SK-N-SH (cell line): ENCODE measurements around the gene ING5. TPM values are rescaled to one million over a fixed set of nuclear protein-coding genes. Genes with fewer than 3 reads are reported as not detected.
"Not testable (repeated sequence)": the region's sequence is repeated elsewhere in the genome, so short reads cannot be mapped to it uniquely, and the experiment has no call there.

ENCODE experiments used
- CTCF ChIA-PET: fragments of 300-600, 350-600 bp; formaldehyde crosslinking; extraction: SDS; loops from one replicate; lab custom pipeline; 2021; lab: Yijun Ruan, JAX
- POLR2A ChIA-PET: fragments of 350-600 bp; sonication (Branson Sonifier 250); formaldehyde crosslinking; extraction: SDS; loops from one replicate; lab custom pipeline; 2020; ENCODE audit warnings: antibody characterized with exemption, inconsistent platforms; lab: Yijun Ruan, JAX
- DNase-seq: peaks from one replicate; pipeline ENCODE4 v3.0.0; 2012
- H2AFZ ChIP-seq: fragments of 200-600 bp; sonication (generic); 2 replicates; pipeline ENCODE4 v1.8.1; 2016; ENCODE audit warnings: antibody characterized with exemption, mild to moderate bottlenecking, low read depth
- H3F3A ChIP-seq: fragments of 200-600 bp; sonication (generic); replicated peaks from 2 replicates; pipeline ENCODE3; 2016; ENCODE audit warnings: antibody characterized with exemption, mild to moderate bottlenecking; ENCODE audit not compliant: insufficient read depth
- H3K27ac ChIP-seq, 2 experiments: fragments of 200-500 bp in 1 of 2; fragments of 200-600 bp in 1 of 2; sonication (Bioruptor generic) in 1 of 2; sonication (generic), shearing (Covaris generic) in 1 of 2; 2 replicates each; pipeline versions ENCODE4 v1.5.1 to v1.6.1; 2014 to 2016; ENCODE audit warnings: low read depth in 2 of 2, inconsistent platforms in 1 of 2, low read length in 1 of 2, mild to moderate bottlenecking in 1 of 2, mixed read lengths in 1 of 2
- H3K27me3 ChIP-seq: fragments of 200-600 bp; sonication (generic), shearing (Covaris generic); 2 replicates; pipeline ENCODE4 v1.6.1; 2016; ENCODE audit warnings: mixed run types; ENCODE audit not compliant: insufficient read depth
- H3K36me3 ChIP-seq, 2 experiments: fragments of 200-500 bp in 1 of 2; fragments of 200-600 bp in 1 of 2; sonication (Bioruptor generic) in 1 of 2; sonication (generic) in 1 of 2; replicated peaks in 1 of 2; 2 replicates each; pipeline versions ENCODE3 to v1.5.1; 2014 to 2016; ENCODE audit warnings: low read length in 1 of 2, mild to moderate bottlenecking in 1 of 2; ENCODE audit not compliant: insufficient read depth in 2 of 2, control insufficient read depth in 1 of 2
- H3K4me1 ChIP-seq, 2 experiments: fragments of 200-500 bp in 1 of 2; fragments of 200-600 bp in 1 of 2; sonication (Bioruptor generic) in 1 of 2; sonication (generic), shearing (Covaris generic) in 1 of 2; 2 replicates each; pipeline versions ENCODE4 v1.5.1 to v1.6.1; 2014 to 2016; ENCODE audit warnings: low read depth in 1 of 2, low read length in 1 of 2, mixed run types in 1 of 2; ENCODE audit not compliant: insufficient read depth in 2 of 2, control insufficient read depth in 1 of 2
- H3K4me2 ChIP-seq: fragments of 200-600 bp; sonication (generic), shearing (Covaris generic); 2 replicates; pipeline ENCODE4 v1.6.1; 2017; ENCODE audit warnings: mixed run types
- H3K4me3 ChIP-seq, 2 experiments: fragments of 200-500 bp in 1 of 2; fragments of 200-600 bp in 1 of 2; sonication (Bioruptor generic) in 1 of 2; sonication (generic), shearing (Covaris generic) in 1 of 2; 2 replicates each; pipeline versions ENCODE4 v1.5.1 to v1.8.1; 2014 to 2016; ENCODE audit warnings: low read depth in 2 of 2, inconsistent platforms in 1 of 2, low read length in 1 of 2, mild to moderate bottlenecking in 1 of 2, mixed read lengths in 1 of 2, moderate library complexity in 1 of 2
- H3K79me2 ChIP-seq: fragments of 200-600 bp; sonication (generic); 2 replicates; pipeline ENCODE4 v1.8.1; 2017; ENCODE audit warnings: mild to moderate bottlenecking; ENCODE audit not compliant: insufficient read depth
- H3K9ac ChIP-seq: fragments of 200-600 bp; sonication (generic); 2 replicates; pipeline ENCODE4 v1.6.1; 2017; ENCODE audit warnings: mixed run types
- H3K9me2 ChIP-seq: fragments of 200-600 bp; sonication (generic); 2 replicates; pipeline ENCODE4 v1.6.1; 2017; ENCODE audit warnings: mixed run types
- H3K9me3 ChIP-seq: fragments of 200-600 bp; sonication (generic); 2 replicates; pipeline ENCODE4 v1.6.1; 2017; ENCODE audit warnings: mixed run types, mild to moderate bottlenecking, moderate library complexity
- H4K20me1 ChIP-seq: fragments of 200-600 bp; sonication (generic); 2 replicates; pipeline ENCODE4 v1.6.1; 2017; ENCODE audit warnings: mild to moderate bottlenecking, mixed run types; ENCODE audit not compliant: insufficient read depth
- ELF1 ChIP-seq: IDR thresholded peaks from 2 replicates; pipeline ENCODE4 v1.4.0; 2012
- FOSL2 ChIP-seq: IDR thresholded peaks from 2 replicates; pipeline ENCODE4 v1.4.0; 2012; ENCODE audit warnings: low read depth, mild to moderate bottlenecking, moderate library complexity, borderline replicate concordance
- FOXM1 ChIP-seq: IDR thresholded peaks from 2 replicates; pipeline ENCODE4 v1.4.0; 2012; ENCODE audit warnings: low read depth, mild to moderate bottlenecking
- GATA2 ChIP-seq: sonication (generic); formaldehyde crosslinking; IDR thresholded peaks from 2 replicates; pipeline ENCODE4 v1.5.0; 2020; ENCODE audit warnings: mild to moderate bottlenecking, missing genetic modification reagents
- IRF3 ChIP-seq: fragments of 150-350 bp; IDR thresholded peaks from 2 replicates; pipeline ENCODE4 v1.6.1; 2016; ENCODE audit warnings: mild to moderate bottlenecking, low read depth, low read length
- JUND ChIP-seq: IDR thresholded peaks from 2 replicates; pipeline ENCODE4 v1.4.0; 2012
- PBX3 ChIP-seq: IDR thresholded peaks from 2 replicates; pipeline ENCODE4; 2012
- RCOR1 ChIP-seq: fragments of 150-350 bp; IDR thresholded peaks from 2 replicates; pipeline ENCODE4 v1.6.1; 2017; ENCODE audit warnings: antibody characterized with exemption, low read length
- SIN3A ChIP-seq: IDR thresholded peaks from 2 replicates; pipeline ENCODE4 v1.6.1; 2012; ENCODE audit warnings: low read depth, mild to moderate bottlenecking, low read length, moderate library complexity, borderline replicate concordance
- TEAD4 ChIP-seq: IDR thresholded peaks from 2 replicates; pipeline ENCODE4 v1.4.0; 2012; ENCODE audit warnings: mild to moderate bottlenecking, borderline replicate concordance; ENCODE audit not compliant: insufficient read depth
- USF2 ChIP-seq: fragments of 150-350 bp; IDR thresholded peaks from 2 replicates; pipeline ENCODE4 v1.6.1; 2017; ENCODE audit warnings: antibody characterized with exemption, low read length, low read depth, borderline replicate concordance
- ZBTB33 ChIP-seq: IDR thresholded peaks from 2 replicates; pipeline ENCODE4 v1.4.0; 2012; ENCODE audit warnings: low read depth, borderline replicate concordance
- WGBS: methylation state at CpG from one replicate; pipeline ENCODE4 v1.1.6; 2017; ENCODE audit warnings: low lambda C conversion rate; 5-methylcytosine and 5-hydroxymethylcytosine counted together
- polyA plus RNA-seq, 3 experiments: library from polyadenylated mRNA; depleted of rRNA; stranded (reverse); fragments of >200 nt; gene quantifications; 2 replicates each; pipeline ENCODE4 v1.2.3, GENCODE V29; 2012

Gene ING5
- polyA plus RNA-seq, 1 of the 3 experiments (the other 2 are of a cell fraction), result 56.3 TPM

GRCh38 chr2:241742320-241742939 lies 40.6 kb downstream of the ING5 start:
- Histone ChIP-seq H3K27ac (no peak overlapping the region), H3K9ac (no peak overlapping the region), H3K9me3 (no peaks in the 10 kb centered on the region), H3F3A (no peaks in the 10 kb centered on the region), H3K36me3 (peaks cover 29 to 30% of the 10 kb centered on the region in 2 experiments), H2AFZ (no peak overlapping the region), H3K27me3 (no peaks in the 10 kb centered on the region), H3K4me3 (no peak overlapping the region), H3K79me2 (peaks cover 29% of the 10 kb centered on the region; the same call in 1 of the 2 replicates), H3K4me2 (no peak overlapping the region), H4K20me1 (peaks cover 35% of the 10 kb centered on the region), H3K4me1 (peaks cover 0 to 2% of the 10 kb centered on the region in 2 experiments; a peak in 1 of 4 replicates), H3K9me2 (no peaks in the 10 kb centered on the region)
- POLR2A ChIA-PET, result no interaction called here
- no peak for DNase-seq
- 94% methylated on average over 10 of the region's 28 CpGs for WGBS
- CTCF ChIA-PET, result no interaction called here
- no peak for TF ChIP-seq PBX3

- H3K9me3 ChIP-seq, H3K4me2 ChIP-seq, H3K9ac ChIP-seq, H2AFZ ChIP-seq, H3K9me2 ChIP-seq, H3K4me3 ChIP-seq, POLR2A ChIA-PET, H3K27me3 ChIP-seq, CTCF ChIA-PET, DNase-seq, H3F3A ChIP-seq, H3K4me1 ChIP-seq, H3K27ac ChIP-seq: not testable (repeated sequence)
- H4K20me1 ChIP-seq, result peaks cover 35% of the 10 kb centered on the region
- H3K79me2 ChIP-seq, result peaks cover 23% of the 10 kb centered on the region; the same call in 1 of the 2 replicates
- H3K36me3 ChIP-seq, result peaks cover 28 to 29% of the 10 kb centered on the region in 2 experiments
- 96% methylated on average over 6 of the region's 15 CpGs for WGBS
Measured at GRCh38 chr2:241743008-241743407, 41.2 kb downstream of the ING5 start.

GRCh38 chr2:241743620-241744019 lies 41.8 kb downstream of the ING5 start:
- Histone ChIP-seq H3K4me2 (no peak overlapping the region), H3F3A (no peaks in the 10 kb centered on the region), H2AFZ (no peak overlapping the region), H3K4me3 (no peak overlapping the region), H3K9me2 (no peaks in the 10 kb centered on the region), H3K4me1 (peaks cover 0 to 2% of the 10 kb centered on the region in 2 experiments; a peak in 1 of 4 replicates), H3K9me3 (no peaks in the 10 kb centered on the region), H3K9ac (no peak overlapping the region), H3K27ac (no peak overlapping the region), H3K27me3 (no peaks in the 10 kb centered on the region), H4K20me1 (peaks cover 35% of the 10 kb centered on the region), H3K36me3 (peaks cover 26 to 28% of the 10 kb centered on the region in 2 experiments), H3K79me2 (peaks cover 21% of the 10 kb centered on the region; the same call in 1 of the 2 replicates)
- ChIA-PET CTCF (no interaction called here), POLR2A (no interaction called here)
- 92% methylated on average over 2 of the region's 16 CpGs for WGBS
- TF ChIP-seq ELF1, result no peak
- no peak for TF ChIP-seq IRF3
- TF ChIP-seq RCOR1, result no peak
- TF ChIP-seq FOXM1, result no peak
- TF ChIP-seq ZBTB33, result no peak
- TF ChIP-seq TEAD4, result no peak
- no peak for TF ChIP-seq SIN3A
- no peak for TF ChIP-seq FOSL2
- TF ChIP-seq GATA2 (CRISPR knock-in tag), result no peak
- no peak for TF ChIP-seq JUND
- TF ChIP-seq USF2, result no peak
- DNase-seq, result no peak
